Keratinocyte (primary cell): ENCODE data around the gene GARIN3.

Experiments
- EZH2 ChIP-seq: IDR thresholded peaks from one replicate; pipeline ENCODE4 v1.6.1; 2012; ENCODE audit warnings: inconsistent platforms, mild to moderate bottlenecking, low read length, moderate library complexity
- TF ChIP-seq, protein P1 (sequence below), 3 experiments: IDR thresholded peaks in 1 of 3; conservative IDR thresholded peaks in 1 of 3; optimal IDR thresholded peaks in 1 of 3; 2 replicates in 2 of 3; 3 replicates in 1 of 3; pipeline versions ENCODE3 to v1.5.1; 2011; ENCODE audit warnings: low read length in 3 of 3, mild to moderate bottlenecking in 3 of 3, moderate library complexity in 2 of 3, control low read depth in 1 of 3, inconsistent platforms in 1 of 3; ENCODE audit not compliant: insufficient read depth in 2 of 3; ENCODE audit errors: extremely low read depth in 1 of 3

DNA sequence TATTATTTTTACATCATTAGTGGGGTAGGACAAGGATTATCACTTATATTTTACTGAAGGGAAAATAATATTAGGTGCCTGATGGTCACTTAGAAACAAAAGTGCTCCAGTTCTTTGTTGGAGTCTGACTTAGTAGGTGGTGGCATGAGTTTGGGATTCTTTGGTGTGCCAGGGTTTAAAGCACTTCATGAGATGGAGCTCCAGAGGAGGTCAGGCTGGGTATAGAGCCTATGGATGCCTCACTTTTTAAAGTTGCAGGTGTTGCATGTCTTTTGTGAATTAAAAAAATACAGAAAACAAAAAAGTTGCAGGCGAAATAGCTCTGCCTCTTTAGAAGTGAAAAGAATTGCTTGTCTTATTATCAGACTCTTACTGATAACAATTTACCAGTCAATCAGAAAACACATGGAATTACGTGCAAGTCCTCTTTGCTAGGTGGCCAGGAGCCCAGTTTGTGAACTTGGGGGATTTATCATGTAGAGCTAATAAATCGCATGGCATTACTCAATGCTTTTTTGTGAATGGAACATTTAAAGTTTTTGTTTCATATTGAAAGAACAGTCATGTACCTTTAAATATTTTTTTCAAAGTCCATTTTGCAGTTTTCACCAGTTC is 16.2 kb upstream of the GARIN3 start:
- TF ChIP-seq, protein P1, sequence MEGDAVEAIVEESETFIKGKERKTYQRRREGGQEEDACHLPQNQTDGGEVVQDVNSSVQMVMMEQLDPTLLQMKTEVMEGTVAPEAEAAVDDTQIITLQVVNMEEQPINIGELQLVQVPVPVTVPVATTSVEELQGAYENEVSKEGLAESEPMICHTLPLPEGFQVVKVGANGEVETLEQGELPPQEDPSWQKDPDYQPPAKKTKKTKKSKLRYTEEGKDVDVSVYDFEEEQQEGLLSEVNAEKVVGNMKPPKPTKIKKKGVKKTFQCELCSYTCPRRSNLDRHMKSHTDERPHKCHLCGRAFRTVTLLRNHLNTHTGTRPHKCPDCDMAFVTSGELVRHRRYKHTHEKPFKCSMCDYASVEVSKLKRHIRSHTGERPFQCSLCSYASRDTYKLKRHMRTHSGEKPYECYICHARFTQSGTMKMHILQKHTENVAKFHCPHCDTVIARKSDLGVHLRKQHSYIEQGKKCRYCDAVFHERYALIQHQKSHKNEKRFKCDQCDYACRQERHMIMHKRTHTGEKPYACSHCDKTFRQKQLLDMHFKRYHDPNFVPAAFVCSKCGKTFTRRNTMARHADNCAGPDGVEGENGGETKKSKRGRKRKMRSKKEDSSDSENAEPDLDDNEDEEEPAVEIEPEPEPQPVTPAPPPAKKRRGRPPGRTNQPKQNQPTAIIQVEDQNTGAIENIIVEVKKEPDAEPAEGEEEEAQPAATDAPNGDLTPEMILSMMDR (optimal IDR thresholded peaks at IDR 0.05 in 1 of 3, IDR thresholded peaks at IDR 0.05 in 1 of 3, conservative IDR thresholded peaks at IDR 0.05 in 1 of 3; ENCODE audit: extremely low read depth in 1 of 3, insufficient read depth in 2 of 3, low read length in 3 of 3) = no peak
- TF ChIP-seq EZH2 = no peak
